ENCODE data around the gene CDON. TPM values are rescaled to one million over a fixed set of nuclear protein-coding genes. Genes with fewer than 3 reads are reported as not detected.
A peak's percentile ranks its signal among the peaks of the same experiment; 100 is the strongest.

CDON gene
- total RNA-seq, 4 donors from 2014 or later: 14.2 to 40.9 (median 29.1) TPM

DNA sequence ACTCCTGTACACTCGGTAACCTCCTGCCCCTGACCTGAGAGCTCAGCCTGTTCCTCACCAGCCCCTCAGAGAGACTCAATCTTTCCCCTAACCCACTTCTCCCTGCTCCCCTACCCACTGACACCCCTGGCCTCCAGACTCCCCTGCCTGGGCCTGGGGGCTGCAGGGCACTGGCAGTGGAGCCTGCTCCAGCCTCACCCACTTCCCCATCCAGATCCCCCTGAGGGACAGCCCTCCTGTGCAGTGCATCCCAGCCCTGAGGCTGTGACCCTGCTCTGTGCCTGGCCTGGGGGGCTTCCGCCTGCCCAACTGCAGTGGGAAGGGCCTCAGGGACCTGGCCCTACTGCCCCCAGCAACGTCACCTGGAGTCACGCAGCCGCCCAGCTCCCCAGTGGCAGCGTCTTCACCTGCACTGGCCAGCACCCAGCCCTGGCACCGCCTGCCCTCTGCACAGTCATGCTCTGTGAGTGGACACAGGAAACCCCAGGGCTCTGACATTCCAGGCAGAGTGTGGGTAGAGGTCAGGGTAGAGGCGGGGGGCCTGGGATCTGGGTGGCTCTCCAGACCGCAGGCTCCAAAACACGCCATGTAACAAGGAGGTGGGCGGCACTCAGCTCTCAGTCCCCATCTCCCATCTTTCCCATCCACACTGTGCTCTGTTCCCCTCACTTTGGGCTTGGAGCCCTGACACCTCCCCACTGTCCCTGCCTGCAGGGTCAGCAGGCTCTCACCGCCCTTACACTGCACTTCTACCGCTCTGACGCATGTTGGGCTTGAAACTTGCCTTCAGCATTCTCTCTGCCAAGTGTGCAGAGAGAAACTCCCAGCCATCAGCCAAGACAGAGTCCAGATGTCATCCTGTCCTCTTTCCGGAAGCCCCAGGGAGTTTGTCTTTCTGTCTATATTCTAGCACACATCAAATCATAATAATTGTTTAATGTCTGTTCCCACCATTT, 111.7 kb downstream of the CDON start:
- Histone ChIP-seq H3K9me3 (no peaks in the 10 kb centered on the region), H3K27me3 (no peaks in the 10 kb centered on the region), H3K4me3 (no peak overlapping the region), H3K36me3 (peaks cover 0 to 6% of the 10 kb centered on the region in 2 donors), H3K27ac (peak overlapping the region in 3 of 4 donors; percentile 59 to 69 (median 64)), H3K4me1 (peaks cover 0 to 33% (median 21%) of the 10 kb centered on the region in 3 donors)
- peak; percentile 84 for ATAC-seq
- TF ChIP-seq EP300 (IDR thresholded peaks at IDR 0.05) (no peak), POLR2AphosphoS5 (IDR thresholded peaks at IDR 0.05) (peak; percentile 79)
- TF ChIP-seq, protein P1, sequence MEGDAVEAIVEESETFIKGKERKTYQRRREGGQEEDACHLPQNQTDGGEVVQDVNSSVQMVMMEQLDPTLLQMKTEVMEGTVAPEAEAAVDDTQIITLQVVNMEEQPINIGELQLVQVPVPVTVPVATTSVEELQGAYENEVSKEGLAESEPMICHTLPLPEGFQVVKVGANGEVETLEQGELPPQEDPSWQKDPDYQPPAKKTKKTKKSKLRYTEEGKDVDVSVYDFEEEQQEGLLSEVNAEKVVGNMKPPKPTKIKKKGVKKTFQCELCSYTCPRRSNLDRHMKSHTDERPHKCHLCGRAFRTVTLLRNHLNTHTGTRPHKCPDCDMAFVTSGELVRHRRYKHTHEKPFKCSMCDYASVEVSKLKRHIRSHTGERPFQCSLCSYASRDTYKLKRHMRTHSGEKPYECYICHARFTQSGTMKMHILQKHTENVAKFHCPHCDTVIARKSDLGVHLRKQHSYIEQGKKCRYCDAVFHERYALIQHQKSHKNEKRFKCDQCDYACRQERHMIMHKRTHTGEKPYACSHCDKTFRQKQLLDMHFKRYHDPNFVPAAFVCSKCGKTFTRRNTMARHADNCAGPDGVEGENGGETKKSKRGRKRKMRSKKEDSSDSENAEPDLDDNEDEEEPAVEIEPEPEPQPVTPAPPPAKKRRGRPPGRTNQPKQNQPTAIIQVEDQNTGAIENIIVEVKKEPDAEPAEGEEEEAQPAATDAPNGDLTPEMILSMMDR (IDR thresholded peaks at IDR 0.05): no peak
- 34 to 100% methylated on average over 1 to 8 of the region's 15 CpGs for WGBS, 2 donors (ENCODE audit: low coverage in 1 of 2)

DNA sequence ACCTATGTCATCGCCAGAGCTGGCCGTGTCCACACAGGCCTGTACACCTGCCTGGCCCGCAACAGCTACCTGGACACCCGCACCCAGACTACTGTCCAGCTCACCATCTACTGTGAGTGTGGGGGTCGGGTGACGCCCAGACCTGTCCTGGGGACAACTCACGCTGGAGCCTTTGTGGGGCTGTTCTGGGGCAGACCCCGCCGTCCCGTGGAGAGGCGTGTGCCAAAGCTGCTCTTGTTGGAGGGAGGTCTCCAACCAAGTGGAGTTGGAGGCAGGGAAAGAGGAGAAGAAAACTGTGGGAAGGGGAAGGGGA, 112.5 kb downstream of the CDON start:
- no peak overlapping the region for H3K4me3 ChIP-seq
- no peaks in the 10 kb centered on the region for H3K9me3 ChIP-seq
- peaks cover 0 to 33% (median 21%) of the 10 kb centered on the region in 3 donors for H3K4me1 ChIP-seq
- TF ChIP-seq EP300 (IDR thresholded peaks at IDR 0.05): no peak
- TF ChIP-seq, protein P1 (IDR thresholded peaks at IDR 0.05): no peak
- TF ChIP-seq POLR2AphosphoS5 (IDR thresholded peaks at IDR 0.05): no peak
- TF ChIP-seq POLR2A (IDR thresholded peaks at IDR 0.05): no peak
- H3K27ac ChIP-seq: peak overlapping the region in 1 of 4 donors; percentile 69
- no peak for ATAC-seq
- no peaks in the 10 kb centered on the region for H3K36me3 ChIP-seq
- 100% methylated on average over 3 of the region's 11 CpGs; no CpG with 5 or more reads in 1 of the 2 donors for WGBS, 2 donors (ENCODE audit: low coverage in 1 of 2)
- H3K27me3 ChIP-seq: no peaks in the 10 kb centered on the region

DNA sequence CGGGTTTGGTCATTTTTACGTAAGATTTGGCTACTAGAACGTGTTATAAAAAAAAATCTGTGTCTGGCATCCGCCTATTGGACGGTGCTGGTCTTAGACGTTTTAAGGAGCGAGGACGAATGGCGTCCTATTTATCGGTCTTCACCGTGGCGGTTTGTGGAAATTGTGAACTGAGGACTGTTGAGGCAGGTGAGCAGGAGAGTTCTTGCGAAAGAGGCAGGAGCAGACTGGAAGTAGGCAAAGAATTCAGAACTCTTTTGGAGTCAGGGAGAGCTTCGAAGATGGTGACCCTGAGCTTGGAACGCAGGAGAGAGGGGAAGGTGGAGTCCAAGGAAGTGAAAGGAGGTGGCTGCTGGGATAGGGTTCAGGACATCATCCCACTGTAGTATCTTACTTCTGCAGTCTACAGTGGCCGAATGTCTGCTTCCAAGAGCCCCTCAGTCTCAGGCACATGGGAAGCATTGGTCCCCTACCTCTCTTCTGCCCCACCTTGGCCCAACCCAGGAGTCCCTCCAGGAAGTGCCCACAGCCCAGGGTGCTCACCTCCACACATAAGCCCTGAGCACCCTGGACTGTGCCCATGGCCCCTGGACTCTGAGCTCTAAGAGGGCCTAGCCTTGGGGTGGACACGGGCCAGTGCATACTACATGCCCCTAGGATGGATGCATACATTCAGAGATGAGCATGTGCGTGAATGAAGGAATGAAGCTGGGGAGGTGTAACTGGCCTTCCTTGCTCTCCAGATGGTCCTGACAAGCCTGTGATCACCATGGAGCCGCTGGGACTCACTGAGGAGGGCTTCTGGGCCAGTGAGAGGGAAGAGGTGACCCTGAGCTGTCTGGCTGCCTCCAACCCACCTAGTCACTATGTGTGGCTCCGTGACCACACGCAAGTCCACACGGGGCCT, 113.1 kb downstream of the CDON start:
- Histone ChIP-seq H3K27ac (no peak overlapping the region), H3K9me3 (no peaks in the 10 kb centered on the region), H3K27me3 (no peaks in the 10 kb centered on the region), H3K4me3 (no peak overlapping the region), H3K36me3 (no peaks in the 10 kb centered on the region), H3K4me1 (peaks cover 0 to 33% (median 21%) of the 10 kb centered on the region in 3 donors)
- TF ChIP-seq, protein P1 (IDR thresholded peaks at IDR 0.05): no peak
- TF ChIP-seq EP300 (IDR thresholded peaks at IDR 0.05): no peak
- no peak for TF ChIP-seq POLR2AphosphoS5 (IDR thresholded peaks at IDR 0.05)
- TF ChIP-seq POLR2A (IDR thresholded peaks at IDR 0.05): no peak
- ATAC-seq: no peak
- WGBS, 2 donors (ENCODE audit: low coverage in 1 of 2): 93 to 95% methylated on average over 15 to 16 of the region's 22 CpGs

DNA sequence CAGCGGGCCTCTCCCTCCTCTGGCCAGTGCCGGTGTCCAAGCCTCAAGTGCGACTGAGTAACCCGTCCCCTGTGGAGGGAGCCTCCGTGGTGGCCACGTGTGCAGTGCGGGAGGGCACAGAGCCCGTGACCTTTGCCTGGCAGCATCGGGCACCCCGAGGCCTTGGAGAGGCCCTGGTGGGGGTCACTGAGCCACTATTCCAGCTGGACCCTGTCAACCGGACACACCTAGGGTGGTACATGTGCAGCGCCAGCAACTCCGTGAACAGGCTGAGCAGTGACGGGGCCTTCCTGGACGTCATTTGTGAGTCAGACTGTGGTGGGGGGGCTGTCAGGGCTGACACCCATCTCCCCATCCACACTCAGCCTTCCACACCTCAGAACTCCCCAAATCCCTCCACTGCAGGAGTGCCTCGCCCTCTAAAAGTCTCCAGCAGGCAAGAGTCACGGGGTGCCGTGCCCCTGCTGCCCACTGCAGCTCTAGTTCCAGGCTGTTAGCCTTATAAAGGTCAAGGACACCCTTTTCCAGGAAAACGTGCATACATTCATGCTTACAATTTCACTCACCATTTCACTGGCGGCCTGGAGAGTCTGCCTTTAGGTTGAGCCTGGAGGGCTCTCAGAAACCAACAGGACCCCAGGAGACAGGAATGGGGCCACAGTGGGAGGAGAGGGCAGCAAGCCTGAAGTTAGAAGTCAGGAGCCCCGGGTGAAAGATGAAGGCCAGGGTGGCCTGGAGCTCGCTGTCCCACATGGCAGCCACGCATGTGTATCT, 114.2 kb downstream of the CDON start:
- 81 to 89% methylated on average over 7 to 9 of the region's 23 CpGs for WGBS, 2 donors (ENCODE audit: low coverage in 1 of 2)
- ATAC-seq: peak; percentile 17
- TF ChIP-seq POLR2A (IDR thresholded peaks at IDR 0.05): no peak
- no peak for TF ChIP-seq POLR2AphosphoS5 (IDR thresholded peaks at IDR 0.05)
- TF ChIP-seq, protein P1 (IDR thresholded peaks at IDR 0.05): no peak
- no peak for TF ChIP-seq EP300 (IDR thresholded peaks at IDR 0.05)
- Histone ChIP-seq H3K27me3 (no peaks in the 10 kb centered on the region), H3K4me1 (peaks cover 0 to 31% (median 20%) of the 10 kb centered on the region in 3 donors), H3K36me3 (no peaks in the 10 kb centered on the region), H3K9me3 (no peaks in the 10 kb centered on the region), H3K4me3 (no peak overlapping the region), H3K27ac (no peak overlapping the region)
